Activated T-cell treated with anti-CD3 and anti-CD28 coated beads, Interleukin-2, amount 50 U/mL, for 4 hours (primary cell): ENCODE results near the gene TRPC4. TPM values are rescaled to one million over a fixed set of nuclear protein-coding genes. Genes with fewer than 3 reads are reported as not detected.

Experiments used
- ATAC-seq, 2 donors: fragments of 200-7000 bp; cut with Tn5 transposase; one replicate each; pipeline ENCODE4 v1.10.0; 2021
- DNase-seq: peaks from one replicate; pipeline ENCODE4 v3.0.0-alpha.2; 2020
- H3K27me3 Mint-ChIP-seq: one replicate; pipeline ENCODE4 v1.8.0; 2021; ENCODE audit warnings: low read depth, mixed read lengths
- H3K36me3 Mint-ChIP-seq: one replicate; pipeline ENCODE4 v1.8.0; 2022; ENCODE audit warnings: mixed read lengths; ENCODE audit not compliant: insufficient read depth
- H3K4me1 Mint-ChIP-seq: one replicate; pipeline ENCODE4 v1.8.0; 2021; ENCODE audit warnings: low read depth, mixed read lengths
- H3K4me3 Mint-ChIP-seq: one replicate; pipeline ENCODE4 v1.8.0; 2021; ENCODE audit warnings: mild to moderate bottlenecking, moderate library complexity, mixed read lengths
- H3K9me3 Mint-ChIP-seq: one replicate; pipeline ENCODE4 v1.8.0; 2021; ENCODE audit warnings: mixed read lengths
- total RNA-seq, 3 donors: library from RNA; stranded (reverse); gene quantifications; one replicate each; pipeline ENCODE4 v1.2.1, GENCODE V29; 2021

TRPC4 gene
- total RNA-seq, 3 donors from 2014 or later: not detected

GRCh38 chr13:37729876-37730275 is 139.7 kb downstream of the TRPC4 start:
- Mint-ChIP-seq H3K36me3 (no peaks in the 10 kb centered on the region), H3K4me3 (no peak overlapping the region), H3K9me3 (peaks cover 13% of the 10 kb centered on the region), H3K4me1 (no peaks in the 10 kb centered on the region), H3K27me3 (no peaks in the 10 kb centered on the region)
- DNase-seq: no peak
- ATAC-seq: no peak

GRCh38 chr13:37716420-37717195 is 153.0 kb downstream of the TRPC4 start:
- Mint-ChIP-seq H3K4me1 (no peaks in the 10 kb centered on the region), H3K27me3 (no peaks in the 10 kb centered on the region), H3K36me3 (no peaks in the 10 kb centered on the region), H3K9me3 (peaks cover 7% of the 10 kb centered on the region), H3K4me3 (no peak overlapping the region)
- DNase-seq (no peak), ATAC-seq (no peak)

GRCh38 chr13:37715606-37716015 is 154.0 kb downstream of the TRPC4 start:
- ATAC-seq (no peak), DNase-seq (no peak)
- H3K36me3 Mint-ChIP-seq: no peaks in the 10 kb centered on the region
- H3K27me3 Mint-ChIP-seq: no peaks in the 10 kb centered on the region
- peaks cover 7% of the 10 kb centered on the region for H3K9me3 Mint-ChIP-seq
- H3K4me1 Mint-ChIP-seq: no peaks in the 10 kb centered on the region
- no peak overlapping the region for H3K4me3 Mint-ChIP-seq

GRCh38 chr13:37709318-37709717 is 160.3 kb downstream of the TRPC4 start:
- Mint-ChIP-seq H3K4me3 (no peak overlapping the region), H3K36me3 (no peaks in the 10 kb centered on the region), H3K4me1 (no peaks in the 10 kb centered on the region), H3K27me3 (no peaks in the 10 kb centered on the region), H3K9me3 (no peaks in the 10 kb centered on the region)
- no peak for DNase-seq
- ATAC-seq: no peak

GRCh38 chr13:37707739-37708500 is 161.7 kb downstream of the TRPC4 start:
- H3K4me3 Mint-ChIP-seq: no peak overlapping the region
- H3K36me3 Mint-ChIP-seq: no peaks in the 10 kb centered on the region
- ATAC-seq: no peak
- no peak for DNase-seq
- H3K4me1 Mint-ChIP-seq: no peaks in the 10 kb centered on the region
- H3K9me3 Mint-ChIP-seq: no peaks in the 10 kb centered on the region
- H3K27me3 Mint-ChIP-seq: no peaks in the 10 kb centered on the region

GRCh38 chr13:37706041-37706440 is 163.5 kb downstream of the TRPC4 start:
- DNase-seq (no peak), ATAC-seq (no peak)
- Mint-ChIP-seq H3K4me3 (no peak overlapping the region), H3K9me3 (no peaks in the 10 kb centered on the region), H3K27me3 (no peaks in the 10 kb centered on the region), H3K4me1 (no peaks in the 10 kb centered on the region), H3K36me3 (no peaks in the 10 kb centered on the region)

GRCh38 chr13:37701972-37702371 is 167.6 kb downstream of the TRPC4 start:
- H3K9me3 Mint-ChIP-seq: peaks cover 8% of the 10 kb centered on the region
- H3K27me3 Mint-ChIP-seq: no peaks in the 10 kb centered on the region
- ATAC-seq (no peak), DNase-seq (no peak)
- H3K4me3 Mint-ChIP-seq: no peak overlapping the region
- H3K36me3 Mint-ChIP-seq: no peaks in the 10 kb centered on the region
- H3K4me1 Mint-ChIP-seq: no peaks in the 10 kb centered on the region

- DNase-seq: no peak
- no peaks in the 10 kb centered on the region for H3K4me1 Mint-ChIP-seq
- ATAC-seq: no peak
- H3K9me3 Mint-ChIP-seq: peaks cover 10% of the 10 kb centered on the region
- no peaks in the 10 kb centered on the region for H3K27me3 Mint-ChIP-seq
- H3K4me3 Mint-ChIP-seq: no peak overlapping the region
- H3K36me3 Mint-ChIP-seq: no peaks in the 10 kb centered on the region
These were observed 168.3 kb downstream of the TRPC4 start for GRCh38 chr13:37701306-37701705.

GRCh38 chr13:37700887-37701286 is 168.7 kb downstream of the TRPC4 start:
- Mint-ChIP-seq H3K4me1 (no peaks in the 10 kb centered on the region), H3K9me3 (peaks cover 10% of the 10 kb centered on the region), H3K4me3 (no peak overlapping the region), H3K27me3 (no peaks in the 10 kb centered on the region), H3K36me3 (no peaks in the 10 kb centered on the region)
- DNase-seq (no peak), ATAC-seq (no peak)

- Mint-ChIP-seq H3K9me3 (peaks cover 10% of the 10 kb centered on the region), H3K36me3 (no peaks in the 10 kb centered on the region), H3K4me3 (no peak overlapping the region), H3K27me3 (no peaks in the 10 kb centered on the region), H3K4me1 (no peaks in the 10 kb centered on the region)
- ATAC-seq (no peak), DNase-seq (no peak)
These were observed 174.4 kb downstream of the TRPC4 start for GRCh38 chr13:37695200-37695599.

GRCh38 chr13:37690361-37690760 is 179.2 kb downstream of the TRPC4 start:
- no peaks in the 10 kb centered on the region for H3K9me3 Mint-ChIP-seq
- H3K27me3 Mint-ChIP-seq: no peaks in the 10 kb centered on the region
- no peaks in the 10 kb centered on the region for H3K4me1 Mint-ChIP-seq
- DNase-seq: no peak
- H3K36me3 Mint-ChIP-seq: no peaks in the 10 kb centered on the region
- no peak for ATAC-seq
- H3K4me3 Mint-ChIP-seq: no peak overlapping the region

- Mint-ChIP-seq H3K4me3 (no peak overlapping the region), H3K9me3 (no peaks in the 10 kb centered on the region), H3K4me1 (no peaks in the 10 kb centered on the region), H3K27me3 (no peaks in the 10 kb centered on the region), H3K36me3 (no peaks in the 10 kb centered on the region)
- ATAC-seq: no peak
- DNase-seq: no peak
These were observed 183.1 kb downstream of the TRPC4 start for GRCh38 chr13:37686501-37686900.

- no peaks in the 10 kb centered on the region for H3K4me1 Mint-ChIP-seq
- no peak overlapping the region for H3K4me3 Mint-ChIP-seq
These were observed 184.4 kb downstream of the TRPC4 start for GRCh38 chr13:37685206-37685605.

GRCh38 chr13:37682496-37682895 is 187.1 kb downstream of the TRPC4 start:
- Mint-ChIP-seq H3K27me3 (no peaks in the 10 kb centered on the region), H3K4me1 (no peaks in the 10 kb centered on the region), H3K9me3 (no peaks in the 10 kb centered on the region), H3K36me3 (no peaks in the 10 kb centered on the region), H3K4me3 (no peak overlapping the region)
- DNase-seq: no peak
- no peak for ATAC-seq

More at GRCh38 chr13:37685206-37685605, 184.4 kb downstream of the TRPC4 start:
- Mint-ChIP-seq H3K36me3 (no peaks in the 10 kb centered on the region), H3K27me3 (no peaks in the 10 kb centered on the region), H3K9me3 (no peaks in the 10 kb centered on the region)
- DNase-seq (no peak), ATAC-seq (no peak)
